ENCODE measurements around the gene TRABD.

Gene TRABD

GRCh38 chr22:50148166-50148500 is 37.6 kb upstream of the TRABD start:
- no peak overlapping the region for H3K4me3 ChIP-seq (ENCODE audit: low read depth, low read length)
- in situ Hi-C loops (cut with HindIII; ENCODE audit: low sequenced_read_pairs) = no loop called here
- TF ChIP-seq, protein P1, sequence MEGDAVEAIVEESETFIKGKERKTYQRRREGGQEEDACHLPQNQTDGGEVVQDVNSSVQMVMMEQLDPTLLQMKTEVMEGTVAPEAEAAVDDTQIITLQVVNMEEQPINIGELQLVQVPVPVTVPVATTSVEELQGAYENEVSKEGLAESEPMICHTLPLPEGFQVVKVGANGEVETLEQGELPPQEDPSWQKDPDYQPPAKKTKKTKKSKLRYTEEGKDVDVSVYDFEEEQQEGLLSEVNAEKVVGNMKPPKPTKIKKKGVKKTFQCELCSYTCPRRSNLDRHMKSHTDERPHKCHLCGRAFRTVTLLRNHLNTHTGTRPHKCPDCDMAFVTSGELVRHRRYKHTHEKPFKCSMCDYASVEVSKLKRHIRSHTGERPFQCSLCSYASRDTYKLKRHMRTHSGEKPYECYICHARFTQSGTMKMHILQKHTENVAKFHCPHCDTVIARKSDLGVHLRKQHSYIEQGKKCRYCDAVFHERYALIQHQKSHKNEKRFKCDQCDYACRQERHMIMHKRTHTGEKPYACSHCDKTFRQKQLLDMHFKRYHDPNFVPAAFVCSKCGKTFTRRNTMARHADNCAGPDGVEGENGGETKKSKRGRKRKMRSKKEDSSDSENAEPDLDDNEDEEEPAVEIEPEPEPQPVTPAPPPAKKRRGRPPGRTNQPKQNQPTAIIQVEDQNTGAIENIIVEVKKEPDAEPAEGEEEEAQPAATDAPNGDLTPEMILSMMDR (IDR thresholded peaks at IDR 0.05; ENCODE audit: low read depth, low read length) = no peak
- no peak for DNase-seq (ENCODE audit: low read depth, low spot score)

DNA sequence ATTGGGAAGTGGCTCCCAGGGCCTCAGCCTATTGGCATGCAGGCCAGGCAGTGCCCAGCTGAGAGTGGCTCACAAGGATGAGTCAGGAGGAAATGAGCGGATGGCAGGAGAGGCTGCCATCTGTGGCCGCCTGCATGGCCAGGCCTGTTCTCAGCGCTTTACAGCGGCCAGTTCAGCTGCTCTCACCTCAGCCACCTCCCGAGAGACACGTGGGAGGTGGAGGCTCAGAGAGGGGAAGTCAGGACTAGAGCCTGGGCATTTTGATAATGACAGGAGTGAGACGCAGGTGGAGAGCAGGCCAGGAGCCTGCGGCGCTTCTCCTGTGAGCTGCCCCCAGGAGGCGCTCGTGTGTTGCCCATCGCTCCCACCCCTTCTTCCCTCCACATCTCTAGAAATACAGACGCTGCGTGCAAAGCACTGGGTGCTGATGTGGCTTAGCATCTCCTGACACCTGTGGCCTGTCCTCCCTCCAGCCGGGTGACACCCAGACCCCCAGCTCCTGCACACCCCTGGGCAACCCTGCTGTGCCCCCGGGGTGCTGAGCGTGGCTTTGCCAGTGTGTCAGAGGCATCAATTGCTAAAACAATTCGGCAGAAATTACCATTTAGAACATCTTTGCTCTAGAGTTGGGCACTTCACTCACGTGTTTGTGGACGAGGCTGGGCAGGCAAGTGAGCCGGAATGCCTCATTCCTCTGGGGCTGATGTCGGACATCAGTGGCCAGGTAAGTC is 36.6 kb upstream of the TRABD start:
- TF ChIP-seq, protein P1 (IDR thresholded peaks at IDR 0.05; ENCODE audit: low read depth, low read length) = peak; percentile 83
- in situ Hi-C loops (cut with HindIII; ENCODE audit: low sequenced_read_pairs) = no loop called here
- peak; percentile 53 for DNase-seq (ENCODE audit: low read depth, low spot score)

GRCh38 chr22:50150161-50151129 is 35.3 kb upstream of the TRABD start:
- TF ChIP-seq, protein P1 (IDR thresholded peaks at IDR 0.05; ENCODE audit: low read depth, low read length) = no peak
- in situ Hi-C loops (cut with HindIII; ENCODE audit: low sequenced_read_pairs) = no loop called here
- H3K4me3 ChIP-seq (ENCODE audit: low read depth, low read length) = no peak overlapping the region
- no peak for DNase-seq (ENCODE audit: low read depth, low spot score)

More for the DNA sequence above, 36.6 kb upstream of the TRABD start:
- H3K4me3 ChIP-seq (ENCODE audit: low read depth, low read length) = no peak overlapping the region

- in situ Hi-C loops (cut with HindIII; ENCODE audit: low sequenced_read_pairs) = no loop called here
Measured at GRCh38 chr22:50151571-50152537, 33.9 kb upstream of the TRABD start.

DNA sequence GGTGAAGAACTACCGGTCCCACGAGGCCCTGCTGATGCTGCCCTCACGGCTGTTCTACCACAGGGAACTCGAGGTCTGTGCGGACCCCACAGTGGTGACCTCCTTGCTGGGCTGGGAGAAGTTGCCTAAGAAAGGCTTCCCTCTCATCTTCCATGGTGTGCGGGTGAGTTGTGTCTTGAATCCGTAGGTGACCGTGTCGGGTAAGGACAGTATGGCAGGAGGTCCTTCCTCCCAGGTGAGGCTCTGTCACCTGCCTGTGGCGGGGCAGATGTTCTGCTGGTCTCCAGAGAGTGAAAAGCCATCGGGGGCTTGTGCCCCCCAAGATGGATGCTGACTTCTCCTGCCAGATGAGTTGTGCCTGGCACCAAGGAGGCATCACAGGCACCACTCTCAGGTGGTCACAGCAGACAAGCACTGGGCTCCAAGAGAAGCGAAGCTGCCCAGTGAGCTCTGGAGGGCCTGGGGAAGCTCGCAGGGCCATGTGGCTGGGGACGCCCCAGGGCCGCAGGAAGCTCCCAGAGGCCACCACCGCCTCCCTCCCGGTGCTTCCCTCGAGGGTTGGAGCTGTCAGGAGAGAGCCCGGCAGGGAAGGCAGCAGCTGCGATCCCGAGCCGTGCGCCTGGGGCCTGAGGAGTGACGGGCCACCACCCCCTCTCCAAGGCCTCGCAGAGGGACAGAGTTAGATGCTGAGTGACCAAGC is 32.5 kb upstream of the TRABD start:
- DNase-seq (ENCODE audit: low read depth, low spot score) = no peak
- H3K4me3 ChIP-seq (ENCODE audit: low read depth, low read length) = no peak overlapping the region
- in situ Hi-C loops (cut with HindIII; ENCODE audit: low sequenced_read_pairs) = no loop called here
- TF ChIP-seq, protein P1 (IDR thresholded peaks at IDR 0.05; ENCODE audit: low read depth, low read length) = no peak

More at GRCh38 chr22:50151571-50152537, 33.9 kb upstream of the TRABD start:
- no peak overlapping the region for H3K4me3 ChIP-seq (ENCODE audit: low read depth, low read length)
- DNase-seq (ENCODE audit: low read depth, low spot score) = no peak
- TF ChIP-seq, protein P1 (IDR thresholded peaks at IDR 0.05; ENCODE audit: low read depth, low read length) = no peak

Data from astrocyte of the spinal cord (primary cell).